Stimulated activated CD4-positive, alpha-beta T cell treated with anti-CD3 and anti-CD28 coated beads, Interleukin-4, amount 100 ng/mL, for 4 hours (primary cell): Measurements from ENCODE around the gene FUZ.
"Not testable (repeated sequence)": the region's sequence is repeated elsewhere in the genome, so short reads cannot be mapped to it uniquely, and the experiment has no call there.

ENCODE experiments used
- DNase-seq, 2 experiments: peaks; one replicate each; pipeline ENCODE4 v3.0.0-alpha.2; 2020

FUZ gene

GRCh38 chr19:49829721-49830120 is 16.6 kb upstream of the FUZ start:
- DNase-seq = no peak

- DNase-seq = no peak
These were observed 16.1 kb upstream of the FUZ start for GRCh38 chr19:49829200-49829599.

GRCh38 chr19:49827034-49827433 is 13.9 kb upstream of the FUZ start:
- no peak for DNase-seq

GRCh38 chr19:49824662-49825061 is 11.6 kb upstream of the FUZ start:
- no peak for DNase-seq

GRCh38 chr19:49823472-49823871 is 10.4 kb upstream of the FUZ start:
- DNase-seq = no peak

- DNase-seq = no peak
These were observed 7.0 kb upstream of the FUZ start for GRCh38 chr19:49820125-49820524.

- DNase-seq = not testable (repeated sequence)
These were observed 6.5 kb upstream of the FUZ start for GRCh38 chr19:49819452-49820115.

- no peak for DNase-seq
These were observed 5.7 kb upstream of the FUZ start for GRCh38 chr19:49818649-49819370.

GRCh38 chr19:49817964-49818648 is 5.0 kb upstream of the FUZ start, which contains the start of gene MED25:
Gene MED25, plus strand, starts transcription at chr19:49818289. Its CDS starts 53 bp downstream, at chr19:49818342.
- peak; percentile 80 to 83 for DNase-seq

- no peak for DNase-seq
These were observed 3.5 kb upstream of the FUZ start for GRCh38 chr19:49816590-49816989.

- DNase-seq = no peak
These were observed 918 bp upstream of the FUZ start for GRCh38 chr19:49814010-49814409.

GRCh38 chr19:49812452-49812996 is 568 bp downstream of the FUZ start:
- no peak for DNase-seq

- DNase-seq = no peak
These were observed 1.8 kb downstream of the FUZ start for GRCh38 chr19:49811328-49811727.

- no peak for DNase-seq
These were observed 3.1 kb downstream of the FUZ start for GRCh38 chr19:49809941-49810389.

- peak; percentile 42 to 46 for DNase-seq
These were observed 3.7 kb downstream of the FUZ start for GRCh38 chr19:49809160-49809940.

- peak; percentile 78 to 87 for DNase-seq
These were observed 4.4 kb downstream of the FUZ start for GRCh38 chr19:49808711-49809159.

- DNase-seq = no peak
These were observed 5.0 kb downstream of the FUZ start for GRCh38 chr19:49807904-49808675.

GRCh38 chr19:49807058-49807903 is 5.8 kb downstream of the FUZ start:
- no peak for DNase-seq

- no peak for DNase-seq
These were observed 6.5 kb downstream of the FUZ start for GRCh38 chr19:49806620-49806959.

- DNase-seq = no peak
These were observed 7.1 kb downstream of the FUZ start for GRCh38 chr19:49805822-49806619.
